A549 (cell line): ENCODE data around the gene SF3B5.

Experiments used
- BHLHE40 ChIP-seq: IDR thresholded peaks from 2 replicates; pipeline ENCODE4 v1.6.1; 2012; ENCODE audit warnings: low read depth, low read length, inconsistent platforms
- EP300 ChIP-seq, 2 experiments: fragments of >200 bp; sonication (Bioruptor Twin); formaldehyde crosslinking; IDR thresholded peaks; 2 replicates in 1 of 2; 3 replicates in 1 of 2; pipeline ENCODE4 v1.6.1; 2016 to 2017
- KDM5A ChIP-seq: fragments of 200-600 bp; sonication (generic); IDR thresholded peaks from 2 replicates; pipeline ENCODE4 v1.6.1; 2016; ENCODE audit warnings: antibody characterized with exemption, mild to moderate bottlenecking
- MAX ChIP-seq: IDR thresholded peaks from 2 replicates; pipeline ENCODE4 v1.6.1; 2012
- RAD21 ChIP-seq, 2 experiments: fragments of >200 bp in 1 of 2; sonication (Bioruptor Twin) in 1 of 2; formaldehyde crosslinking in 1 of 2; IDR thresholded peaks in 1 of 2; conservative IDR thresholded peaks in 1 of 2; 2 replicates in 1 of 2; 3 replicates in 1 of 2; pipeline ENCODE4 v1.6.1; 2012 to 2018; ENCODE audit warnings: inconsistent platforms in 1 of 2
- RCOR1 ChIP-seq: fragments of 150-350 bp; IDR thresholded peaks from 2 replicates; pipeline ENCODE4 v1.6.1; 2014; ENCODE audit warnings: antibody characterized with exemption, low read length, low read depth

GRCh38 chr6:144133225-144133821, 38.0 kb upstream of the SF3B5 start:
- no peak for TF ChIP-seq RCOR1
- TF ChIP-seq EP300 (IDR thresholded peaks at IDR 0.05) = no peak
- no peak for TF ChIP-seq KDM5A
- no peak for TF ChIP-seq RAD21 (conservative IDR thresholded peaks at IDR 0.05 in 1 of 2, IDR thresholded peaks at IDR 0.05 in 1 of 2)
- TF ChIP-seq MAX = no peak
- no peak for TF ChIP-seq BHLHE40
